ENCODE data around the gene FAM162A.
A peak's percentile ranks its signal among the peaks of the same experiment; 100 is the strongest.

The FAM162A gene

DNA sequence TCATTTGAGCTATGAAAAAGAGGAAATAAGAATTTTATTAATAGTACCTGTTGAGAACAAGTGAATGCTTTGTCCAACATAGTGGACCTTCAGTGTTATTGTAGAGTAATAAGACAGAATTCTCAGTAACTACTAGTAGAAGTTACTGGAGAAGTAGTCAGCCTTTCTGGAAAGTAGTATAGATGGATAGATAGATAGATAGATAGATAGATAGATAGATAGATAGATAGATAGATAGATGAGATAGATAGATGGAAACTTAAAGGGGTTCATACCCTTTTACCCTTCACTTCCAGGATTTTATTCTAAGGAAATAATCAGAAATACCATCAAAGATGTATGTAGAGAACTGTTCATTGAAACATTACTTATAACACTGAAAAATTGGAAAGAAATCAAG lies 5.2 kb downstream of the FAM162A start:
- no peak for DNase-seq

DNA sequence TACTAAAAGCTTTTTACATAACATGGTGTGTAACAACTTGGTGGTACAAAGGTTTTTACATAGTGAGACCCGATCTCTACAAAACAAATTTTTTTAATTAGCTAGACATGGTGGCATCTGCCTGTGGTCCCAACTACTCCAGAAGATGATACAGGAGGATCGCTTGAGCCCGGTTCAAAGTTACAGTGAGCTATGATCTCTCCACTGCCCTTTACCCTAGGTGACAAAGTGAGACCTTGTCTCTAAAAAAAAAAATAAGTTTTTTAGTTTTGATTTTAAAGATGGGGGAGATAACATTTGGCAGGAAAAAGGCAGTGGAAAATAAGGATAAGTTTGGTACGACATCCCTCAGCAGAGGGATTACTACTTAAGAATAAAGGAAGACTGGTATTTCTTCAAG lies 5.9 kb downstream of the FAM162A start:
- no peak for DNase-seq

DNA sequence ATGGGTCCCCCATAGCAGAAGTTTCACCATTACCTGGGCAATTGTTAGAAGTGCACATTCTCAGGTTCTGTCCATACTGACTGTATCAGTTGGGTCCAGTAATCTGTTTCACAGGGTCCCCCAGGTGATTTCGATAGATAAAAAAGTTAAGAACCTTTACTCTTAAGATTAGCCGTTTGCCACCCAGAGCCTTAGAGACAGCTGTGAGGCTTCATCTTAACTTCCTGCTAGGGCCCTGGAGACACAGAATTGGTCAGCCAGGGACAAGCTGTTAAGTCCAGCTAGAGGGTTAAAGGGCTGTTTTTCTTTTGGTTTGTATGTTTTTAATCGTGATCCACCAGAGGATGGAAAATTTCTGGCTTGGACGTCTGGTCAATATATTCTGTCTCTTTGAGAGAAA lies 6.7 kb downstream of the FAM162A start:
- no peak for DNase-seq

DNA sequence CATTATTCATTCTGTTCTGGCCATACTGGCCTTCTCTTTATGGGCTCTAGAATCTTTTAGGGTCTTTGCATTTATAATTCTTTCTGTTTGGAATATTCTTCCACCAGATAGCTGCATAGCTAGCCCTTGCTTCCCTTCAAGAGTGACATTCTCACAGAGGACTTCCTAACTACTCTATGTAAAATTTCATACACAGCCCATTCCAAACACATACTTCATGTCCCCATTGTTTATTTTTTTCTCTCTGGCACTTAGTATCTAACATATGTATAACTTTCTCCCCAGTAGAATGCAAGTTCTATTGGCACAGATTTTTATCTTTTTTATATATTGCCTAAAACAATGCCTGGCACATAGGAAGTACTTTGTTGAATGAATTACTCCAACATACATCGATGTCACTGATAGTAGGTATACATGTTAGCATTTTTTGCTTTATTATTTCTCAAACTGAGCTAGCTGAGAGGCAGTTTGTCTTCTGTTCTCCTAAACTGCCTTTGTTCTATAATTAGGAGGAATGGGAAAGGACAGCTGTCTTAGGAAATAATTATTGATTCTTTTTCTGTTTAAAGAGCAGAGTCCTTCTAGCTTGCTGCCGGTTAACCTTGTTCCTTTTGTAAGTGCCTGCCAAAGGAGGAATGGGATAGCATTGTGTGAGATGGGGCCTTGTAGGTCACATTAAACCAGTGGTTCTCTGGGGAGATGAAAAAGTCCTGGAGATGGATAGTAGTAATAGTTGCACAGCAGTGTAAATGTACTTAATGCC lies 7.9 kb downstream of the FAM162A start:
- no peak for DNase-seq

DNA sequence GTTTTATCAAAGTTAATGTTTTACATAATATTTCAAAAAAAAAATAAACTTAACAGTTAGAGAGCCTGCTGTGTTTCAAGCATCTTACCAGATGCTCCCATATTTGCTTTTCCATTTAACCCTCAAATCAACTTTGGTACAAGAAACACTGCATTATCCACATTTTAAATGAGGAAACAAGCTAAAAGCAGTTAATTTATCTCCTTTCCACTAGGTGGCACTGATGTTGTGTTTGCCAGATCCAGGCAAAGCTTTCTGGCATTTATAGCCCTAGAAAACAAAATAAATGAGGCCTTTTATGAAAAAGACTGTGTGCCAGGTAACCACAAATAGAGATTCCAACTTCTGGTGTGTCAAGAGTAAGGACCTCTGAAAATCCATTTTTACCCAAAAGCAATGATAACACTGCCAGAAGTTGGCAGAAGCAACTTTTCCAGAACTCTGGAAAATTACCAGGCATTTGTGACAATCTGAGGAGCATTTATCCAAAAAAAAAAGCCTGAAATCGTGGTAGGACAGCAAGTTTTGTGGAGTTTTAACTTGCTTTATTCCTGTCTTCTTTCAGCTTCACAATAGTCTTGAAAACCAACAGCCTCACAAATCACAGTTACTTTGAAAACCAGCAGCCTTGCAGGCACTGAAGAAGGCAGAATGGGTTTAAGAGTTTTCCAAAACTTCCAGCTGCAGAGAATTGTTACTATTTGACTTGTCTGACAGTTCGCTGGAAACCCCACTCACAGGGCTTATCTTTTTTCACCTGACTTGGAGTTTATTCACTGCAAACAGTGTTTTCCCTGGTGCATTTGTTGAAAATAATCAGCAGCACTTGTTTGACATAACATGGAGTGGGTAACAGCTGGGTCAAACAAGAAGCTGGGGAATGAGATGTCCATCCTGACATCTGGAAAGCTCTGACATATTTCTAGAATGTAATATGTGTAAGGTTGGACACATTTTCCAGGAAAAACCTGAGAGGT lies 9.2 kb downstream of the FAM162A start:
- peak; percentile 4 for DNase-seq

DNA sequence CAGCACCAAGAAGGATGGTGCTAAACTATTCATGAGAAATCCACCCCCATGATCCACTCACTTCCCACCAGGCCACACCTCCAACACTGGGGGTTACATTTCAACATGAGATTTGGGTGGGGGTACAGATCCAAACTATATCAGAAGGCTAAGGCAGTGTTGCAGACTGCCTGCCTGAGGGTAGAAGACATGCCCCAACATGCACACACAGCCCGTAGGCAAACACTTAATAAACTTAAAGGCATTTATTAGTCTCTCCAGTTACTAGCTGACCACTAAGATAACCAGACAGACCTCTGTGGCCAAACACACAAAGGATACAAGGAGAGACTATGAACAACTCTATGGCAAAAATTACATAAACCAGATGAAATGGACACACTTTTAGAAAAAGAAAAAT lies 10.2 kb downstream of the FAM162A start:
- DNase-seq, result no peak

DNA sequence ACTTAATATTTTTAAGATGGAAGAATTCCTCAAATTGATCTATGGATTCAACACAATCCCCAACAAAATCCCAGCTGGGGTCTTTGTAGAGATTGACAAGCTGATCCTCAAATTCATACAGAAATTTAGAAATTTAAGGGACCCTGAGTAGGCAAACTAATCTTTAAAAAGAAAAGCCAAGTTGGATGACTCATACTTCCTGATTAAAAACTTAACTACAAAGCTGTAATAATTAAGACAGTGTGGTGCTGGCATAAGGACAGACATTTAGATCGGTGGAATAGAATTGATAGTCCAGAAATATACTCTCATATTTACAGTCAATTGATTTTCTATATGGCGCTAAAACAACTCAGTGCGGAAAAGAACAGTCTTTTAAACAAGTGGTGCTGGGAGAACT lies 11.6 kb downstream of the FAM162A start:
- DNase-seq, result no peak

DNA sequence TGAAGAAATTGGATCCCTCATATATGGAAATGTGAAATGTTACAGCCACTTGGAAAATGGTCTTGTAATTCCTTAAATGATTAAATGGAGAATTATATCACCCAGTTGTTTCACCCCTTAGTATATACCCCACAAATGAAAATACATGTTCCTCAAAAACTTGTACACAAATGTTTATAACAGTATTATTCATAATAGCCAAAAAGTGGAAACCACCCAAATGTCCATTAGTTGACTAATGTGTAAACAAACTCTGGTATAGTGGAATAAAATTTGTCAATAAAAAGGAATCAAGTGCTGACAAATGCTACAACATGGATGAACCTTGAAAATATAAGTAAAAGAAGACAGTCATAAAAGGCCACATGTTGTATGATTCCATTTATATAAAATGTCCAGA lies 12.5 kb downstream of the FAM162A start:
- DNase-seq, result no peak

DNA sequence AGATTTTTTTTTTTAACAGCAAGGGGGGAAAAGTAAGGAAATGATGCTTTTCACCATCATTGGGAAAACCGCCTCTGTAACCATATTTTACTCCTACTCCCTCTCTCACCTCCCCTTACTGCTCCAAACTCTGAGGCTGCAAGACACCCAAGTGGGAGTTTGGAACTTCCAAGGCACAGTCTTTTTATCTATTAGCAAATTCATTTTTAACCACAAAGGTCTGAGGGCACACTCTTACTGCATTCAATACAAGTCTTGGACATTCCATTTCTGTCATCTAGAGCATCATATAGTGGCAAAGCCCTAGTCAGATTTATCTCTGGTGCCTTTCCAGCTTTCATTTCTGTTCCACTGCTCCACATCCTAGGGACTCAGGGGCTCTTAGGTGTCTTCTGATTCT lies 13.2 kb downstream of the FAM162A start:
- no peak for DNase-seq

DNA sequence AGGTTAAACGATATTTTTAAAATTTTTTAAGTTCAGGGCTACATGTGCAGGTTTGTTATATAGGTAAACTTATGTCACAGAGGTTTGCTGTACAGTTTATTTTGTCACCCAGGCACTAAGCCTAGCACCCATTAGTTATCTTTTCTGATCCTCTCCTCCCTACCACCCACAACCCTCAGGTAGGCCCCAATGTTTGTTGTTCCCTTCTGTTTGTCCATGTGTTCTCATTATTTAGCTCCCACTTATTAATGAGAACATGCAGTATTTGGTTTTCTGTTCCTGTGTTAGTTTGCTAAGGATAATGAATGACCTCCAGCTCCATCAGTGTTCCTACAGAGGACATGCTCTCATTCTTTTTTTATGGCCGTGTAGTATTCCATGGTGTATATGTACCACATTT lies 14.9 kb downstream of the FAM162A start:
- DNase-seq, result no peak

DNA sequence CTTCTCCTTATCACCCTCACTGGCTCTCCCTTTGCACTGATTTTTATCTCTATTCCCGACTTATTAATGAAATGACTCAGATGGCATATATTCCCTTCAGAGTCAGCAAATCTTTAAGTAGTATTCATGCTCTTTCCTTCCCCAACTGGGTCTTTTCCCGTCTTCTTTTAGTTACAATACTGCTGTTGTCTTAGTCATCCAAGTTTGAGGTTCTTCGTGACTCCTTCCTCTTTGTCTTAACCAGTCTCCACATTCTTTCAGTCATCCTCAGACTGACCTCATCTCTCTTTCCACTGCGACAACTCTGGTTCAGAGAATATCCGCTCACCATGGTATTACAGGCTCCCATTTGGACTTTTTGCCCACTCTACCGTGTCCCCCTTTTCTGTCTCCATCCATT lies 19.5 kb downstream of the FAM162A start:
- DNase-seq, result no peak

DNA sequence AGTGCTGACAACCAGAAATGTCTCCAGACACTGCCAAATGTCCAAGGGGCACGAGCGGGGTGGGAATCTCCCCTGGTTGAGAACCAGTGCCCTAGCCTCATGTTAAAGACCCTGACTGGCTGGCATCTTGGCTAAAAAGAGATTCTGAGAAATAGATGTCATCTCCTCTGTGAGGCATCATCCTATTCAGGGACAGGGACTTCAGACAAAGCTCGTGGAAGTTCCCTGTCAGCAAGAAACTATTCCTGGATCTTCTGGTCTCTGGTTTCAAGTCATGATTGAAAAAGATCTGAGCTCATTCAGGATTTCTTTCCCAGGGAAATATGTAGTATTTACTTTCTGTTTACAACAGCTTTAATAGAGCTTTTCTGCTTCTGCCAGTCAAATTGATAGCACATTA lies 21.0 kb downstream of the FAM162A start:
- no peak for DNase-seq

DNA sequence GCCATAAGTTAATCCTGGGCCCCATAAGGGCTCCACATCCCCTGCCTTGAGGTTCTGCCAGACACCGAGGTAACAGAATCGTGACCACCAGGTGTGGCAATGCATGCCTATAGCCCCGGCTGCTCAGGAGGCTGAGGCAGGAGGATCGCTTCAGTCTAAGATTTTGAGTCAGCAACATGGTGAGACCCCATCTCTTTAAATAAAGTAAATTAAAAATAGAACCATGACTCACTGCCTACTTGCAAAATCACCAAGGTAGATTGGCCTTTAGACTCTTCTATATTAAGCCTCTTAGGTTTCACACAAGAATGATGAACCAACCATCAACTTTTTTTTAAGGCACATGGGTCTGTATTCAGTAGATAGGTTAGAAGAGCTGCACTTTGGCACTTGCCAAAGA lies 22.2 kb downstream of the FAM162A start:
- no peak for DNase-seq

DNA sequence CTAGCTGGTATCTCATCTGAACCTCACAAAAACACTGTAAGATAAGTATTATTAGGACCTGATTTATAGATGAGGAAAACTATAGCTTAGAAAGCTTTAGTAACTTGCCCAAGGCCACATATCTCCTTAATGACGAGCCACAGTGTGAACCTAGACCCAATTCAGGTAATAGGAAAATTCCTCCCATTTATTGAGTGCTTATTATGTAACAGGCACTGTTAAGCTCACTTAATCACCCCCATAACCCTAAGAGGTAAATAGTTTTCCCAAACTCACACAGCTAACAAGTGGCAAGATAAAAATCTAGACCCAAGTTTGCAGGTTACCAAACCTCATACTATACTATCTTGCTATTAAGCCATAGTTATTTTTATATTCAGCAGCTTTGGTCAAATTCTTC lies 24.0 kb downstream of the FAM162A start:
- DNase-seq, result no peak

DNA sequence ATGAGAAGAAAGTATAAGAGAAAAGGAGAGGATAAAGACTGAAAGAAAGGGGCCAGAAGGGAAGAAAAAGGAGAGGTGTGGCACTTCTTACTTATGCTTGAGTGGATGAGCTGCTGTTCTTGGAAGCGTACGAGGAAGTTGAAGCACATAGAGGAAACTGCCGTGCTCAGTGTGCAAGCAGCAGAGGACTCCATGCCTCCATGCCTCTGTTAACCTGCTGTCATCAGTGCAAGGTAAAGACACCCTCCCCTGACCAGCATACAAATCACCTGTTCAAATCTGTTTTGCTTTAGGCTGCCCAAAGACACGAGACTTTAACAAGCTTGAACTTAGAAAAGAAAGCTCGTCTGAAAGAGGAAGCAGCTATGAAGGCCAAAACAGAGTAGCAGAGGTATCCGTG lies 25.5 kb downstream of the FAM162A start:
- DNase-seq, result peak; percentile 5

DNA sequence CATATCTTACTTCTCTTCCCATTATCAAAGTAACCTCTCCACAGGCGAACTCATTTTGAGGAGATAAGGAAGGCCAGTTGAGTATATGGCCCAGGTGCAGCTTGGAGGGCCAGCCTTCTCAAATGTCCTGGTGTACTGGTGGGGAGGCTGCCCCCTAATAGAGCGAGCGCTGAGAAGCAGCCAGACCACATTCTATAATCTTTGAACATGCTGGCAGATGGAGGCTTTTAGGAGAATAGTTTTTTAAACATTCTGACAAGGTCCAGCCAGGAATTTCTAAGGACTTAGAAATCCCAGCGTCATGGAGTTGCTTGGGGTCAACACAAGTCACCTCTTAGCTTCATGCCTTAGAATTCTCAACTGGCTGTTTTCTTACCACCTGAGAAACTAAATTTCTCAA lies 26.1 kb downstream of the FAM162A start:
- no peak for DNase-seq

DNA sequence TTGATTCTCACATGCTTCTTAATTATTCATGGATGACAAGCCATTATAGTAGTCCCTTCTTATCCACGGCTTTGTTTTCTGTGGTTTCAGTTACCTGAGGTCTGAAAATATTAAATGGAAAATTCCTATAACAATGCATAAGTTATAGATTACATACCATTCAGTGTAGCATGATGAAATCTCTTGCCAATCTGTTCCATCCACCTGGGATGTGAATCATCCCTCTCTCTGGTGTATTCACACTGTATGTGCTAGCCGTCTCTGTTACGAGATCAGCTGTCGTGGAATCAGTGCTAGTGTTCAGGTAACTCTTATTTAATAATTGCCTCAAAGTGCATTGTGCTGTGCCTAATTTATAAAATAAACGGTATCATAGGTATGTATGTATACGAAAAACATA lies 26.7 kb downstream of the FAM162A start:
- DNase-seq, result no peak

DNA sequence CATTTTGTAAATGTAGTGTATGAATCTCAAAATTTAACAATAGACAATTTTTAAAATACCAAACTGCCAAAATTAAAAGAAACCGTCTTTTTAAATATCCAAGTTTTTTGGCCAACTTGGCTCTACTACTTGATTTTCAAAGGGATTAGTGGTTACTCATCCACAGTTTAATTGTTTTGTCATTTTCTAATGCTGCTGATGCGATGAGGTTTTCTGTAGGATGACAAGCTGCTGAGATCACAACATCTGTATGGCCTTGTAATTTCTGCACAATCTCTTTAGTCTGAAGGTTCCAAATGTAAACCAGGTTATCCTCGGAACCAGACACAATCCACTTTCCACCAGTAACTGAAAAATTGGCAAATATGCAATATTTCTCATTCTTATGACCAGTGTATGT lies 30.4 kb downstream of the FAM162A start:
- no peak for DNase-seq

DNA sequence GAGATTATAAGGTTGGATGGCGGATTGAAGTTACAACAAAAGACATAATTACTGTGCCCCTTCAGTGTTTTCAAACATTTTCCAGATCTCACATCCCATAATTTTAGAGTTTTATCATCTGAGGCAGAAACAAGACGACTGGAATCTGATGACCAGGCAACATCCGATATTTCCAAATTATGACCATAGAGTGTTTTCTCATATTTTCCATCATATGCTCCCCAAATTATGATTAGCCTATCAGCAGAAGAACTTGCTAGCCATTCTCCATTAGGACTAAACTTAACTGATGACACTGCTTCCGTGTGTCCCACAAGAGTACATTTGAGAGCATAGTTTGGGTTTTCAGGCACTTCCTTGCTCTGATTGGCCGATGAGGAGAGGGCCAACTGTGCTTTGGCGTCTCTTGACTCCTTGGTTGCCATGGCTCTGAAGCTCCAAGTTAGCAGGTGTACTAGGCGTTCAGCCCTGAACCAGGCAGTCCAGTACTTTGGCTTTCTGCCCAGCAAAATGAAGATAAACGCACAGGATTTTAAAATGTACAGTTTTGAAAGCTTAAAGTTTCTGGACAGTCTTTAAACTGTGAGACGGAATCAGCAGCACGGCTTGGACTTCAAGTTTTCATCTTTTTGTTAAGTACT lies 31.2 kb downstream of the FAM162A start:
- peak; percentile 62 for DNase-seq

DNA sequence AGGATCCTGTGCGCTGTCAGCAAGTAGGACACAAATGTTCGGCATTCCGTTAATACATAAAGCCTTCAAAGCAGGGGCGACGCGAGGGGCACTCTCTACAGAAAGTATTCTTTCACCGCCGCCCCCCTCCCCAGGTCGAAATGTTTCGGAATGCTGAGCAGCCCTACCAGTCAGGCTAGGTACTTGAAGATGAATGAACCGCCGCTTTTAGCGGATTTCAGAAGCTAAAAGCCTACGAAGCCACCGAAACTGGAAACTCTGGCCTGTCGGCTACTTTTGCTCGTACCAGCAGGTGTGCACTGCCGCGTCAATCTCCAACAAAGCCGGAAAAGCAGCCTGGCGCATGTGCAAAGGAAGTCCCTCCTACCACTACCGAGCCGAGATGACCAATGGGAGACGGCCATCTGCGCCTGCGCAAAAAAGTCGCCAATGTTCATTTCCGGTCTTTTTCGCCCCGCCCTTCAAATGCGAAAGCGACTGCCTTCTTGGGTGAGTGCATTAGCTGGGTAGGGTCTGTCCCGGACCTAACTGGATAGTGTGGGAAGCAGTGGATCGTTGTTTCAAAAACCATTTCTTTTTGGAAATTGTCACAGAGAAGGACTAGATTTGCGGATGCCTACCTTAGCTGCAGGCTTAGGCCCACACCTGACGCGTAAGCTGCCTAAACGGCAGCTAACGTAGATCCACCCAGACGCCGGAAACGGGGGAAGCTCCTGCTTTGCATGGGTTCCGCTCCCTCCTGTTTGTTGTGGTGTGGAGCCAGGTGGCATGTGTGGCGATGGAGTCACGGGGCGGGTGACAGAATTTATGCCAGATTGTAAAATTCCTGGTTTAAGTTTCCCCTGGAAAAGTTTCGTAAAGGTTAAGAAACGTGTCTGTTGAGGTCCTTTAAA lies 32.0 kb downstream of the FAM162A start, which contains the start of gene WDR5B:
Gene WDR5B (minus strand): TSS at position 301 of the 893 bp plus-strand sequence. CDS start 534 bp downstream, outside the sequence.
- DNase-seq, result peak; percentile 96

DNA sequence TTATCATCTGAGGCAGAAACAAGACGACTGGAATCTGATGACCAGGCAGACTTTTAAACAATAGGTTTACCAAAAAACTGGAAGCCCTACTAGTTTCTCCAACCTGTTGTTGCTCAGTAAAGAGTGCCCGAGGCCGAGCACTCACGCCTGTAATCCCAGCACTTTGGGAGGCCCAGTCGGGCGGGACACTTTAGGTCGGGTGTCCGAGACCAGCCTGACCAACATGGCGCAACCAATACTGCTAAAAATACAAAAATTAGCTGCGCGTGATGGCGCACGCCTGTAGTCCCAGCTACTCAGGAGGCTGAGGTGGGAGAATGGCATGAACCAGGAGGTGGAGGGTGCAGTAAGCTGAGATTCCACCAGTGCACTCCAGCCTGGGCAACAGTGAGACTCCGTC lies 33.0 kb downstream of the FAM162A start:
- DNase-seq, result no peak

DNA sequence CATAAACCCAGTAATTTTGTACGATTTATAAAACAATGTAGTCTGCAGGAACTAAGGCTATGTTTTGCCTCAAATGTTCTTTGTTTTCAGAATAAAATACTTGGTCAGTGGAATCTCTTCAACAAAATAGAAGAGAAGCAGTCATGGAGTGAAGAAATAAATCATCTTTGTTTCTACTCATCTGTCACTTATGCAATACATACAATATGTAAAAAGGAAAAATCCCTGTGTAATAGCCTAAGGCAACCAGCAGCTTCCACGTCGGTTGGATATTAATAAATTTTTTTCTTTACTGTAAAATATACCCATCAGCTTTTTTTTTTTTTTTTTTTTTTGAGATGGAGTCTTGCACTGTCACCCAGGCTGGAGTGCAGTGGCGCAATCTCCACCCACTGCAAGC lies 37.1 kb downstream of the FAM162A start:
- no peak for DNase-seq

All from CD4-positive, alpha-beta T cell treated with Interferon gamma for 1 hour (primary cell).